Neural cell (in vitro differentiated cells): ENCODE measurements around the gene PLA1A.

Source experiments
- CTCF ChIP-seq: fragments of 450-650 bp; IDR thresholded peaks from 2 replicates; pipeline ENCODE4 v1.5.1; 2014; ENCODE audit warnings: antibody characterized with exemption, mild to moderate bottlenecking, moderate library complexity; ENCODE audit not compliant: poor library complexity, severe bottlenecking
- EZH2 ChIP-seq: fragments of 200-600, 300-800 bp; shearing (Covaris generic), sonication (generic); IDR thresholded peaks from 2 replicates; pipeline ENCODE4 v1.6.1; 2014; ENCODE audit warnings: antibody characterized with exemption, low read length, borderline replicate concordance, mild to moderate bottlenecking; ENCODE audit not compliant: insufficient read depth, poor library complexity, severe bottlenecking
- MXI1 ChIP-seq: fragments of 450-650 bp; conservative IDR thresholded peaks from 2 replicates; pipeline ENCODE4 v1.6.1; 2014; ENCODE audit warnings: antibody characterized with exemption, mild to moderate bottlenecking; ENCODE audit not compliant: poor library complexity, severe bottlenecking
- POLR2AphosphoS5 ChIP-seq: IDR thresholded peaks from 2 replicates; pipeline ENCODE4 v1.6.1; 2012
- RAD21 ChIP-seq: fragments of 450-650 bp; conservative IDR thresholded peaks from 2 replicates; pipeline ENCODE4 v1.6.1; 2014; ENCODE audit warnings: antibody characterized with exemption, mild to moderate bottlenecking, moderate library complexity
- REST ChIP-seq: IDR thresholded peaks from 2 replicates; pipeline ENCODE4 v1.6.1; 2012; ENCODE audit warnings: borderline replicate concordance
- SMC3 ChIP-seq: fragments of 450-650 bp; conservative IDR thresholded peaks from 2 replicates; pipeline ENCODE4 v1.6.1; 2014; ENCODE audit warnings: antibody characterized with exemption, mild to moderate bottlenecking, moderate library complexity; ENCODE audit not compliant: poor library complexity

- no peak for TF ChIP-seq CTCF
- no peak for TF ChIP-seq MXI1
- TF ChIP-seq RAD21: no peak
- no peak for TF ChIP-seq EZH2
- TF ChIP-seq POLR2AphosphoS5: no peak
- no peak for TF ChIP-seq REST
- TF ChIP-seq SMC3: no peak
Observed at GRCh38 chr3:119658994-119659393, 61.3 kb downstream of the PLA1A start.
